HepG2 (cell line): ENCODE data around the gene LRRC55. TPM values are rescaled to one million over a fixed set of nuclear protein-coding genes. Genes with fewer than 3 reads are reported as not detected.

ENCODE experiments used
- ATAC-seq: fragments of 200-7000 bp; cut with Tn5 transposase; 3 replicates; pipeline ENCODE4 v1.9.1; 2020; ENCODE audit warnings: mild to moderate bottlenecking, moderate library complexity
- BruUV-seq: library from RNA; stranded (reverse); fragments of 400-500 nt; replicated peaks from 2 replicates; lab custom pipeline; 2021; lab: Mats Ljungman, UMichigan
- CTCF ChIA-PET: fragments of 300-600 bp; formaldehyde crosslinking; extraction: SDS; loops from one replicate; lab custom pipeline; 2021; ENCODE audit warnings: low total read pairs, inconsistent platforms, low intra/inter-chr PET ratio; lab: Yijun Ruan, JAX
- POLR2A ChIA-PET: fragments of 350-600 bp; sonication (Branson Sonifier 250); formaldehyde crosslinking; loops from one replicate; lab custom pipeline; 2020; ENCODE audit warnings: antibody characterized with exemption, inconsistent platforms; lab: Yijun Ruan, JAX
- DNase-seq: peaks from one replicate; pipeline ENCODE4 v3.0.0-alpha.2; 2015; ENCODE audit warnings: low spot score
- FAIRE-seq: peaks from 3 replicates; lab custom pipeline; 2011; peaks lifted over from hg19 to GRCh38; lab: Jason Lieb, UNC
- H2AFZ ChIP-seq: one replicate; pipeline ENCODE4 v1.6.1; 2011; ENCODE audit warnings: low read length, inconsistent platforms
- H3K27ac ChIP-seq: fragments of 300-600 bp; 3 replicates; pipeline ENCODE4 v1.8.0; 2011; ENCODE audit warnings: mixed run types, mild to moderate bottlenecking, mixed read lengths, low read length, inconsistent platforms; ENCODE audit not compliant: insufficient read depth; ENCODE audit errors: extremely low read length
- H3K27me3 ChIP-seq, 2 experiments: fragments of 200-600 bp in 1 of 2; 2 replicates in 1 of 2; 3 replicates in 1 of 2; pipeline versions ENCODE4 v1.6.0 to v1.8.0; 2011; ENCODE audit warnings: low read length in 2 of 2, mild to moderate bottlenecking in 2 of 2, moderate library complexity in 2 of 2, inconsistent platforms in 1 of 2; ENCODE audit not compliant: insufficient read depth in 2 of 2, control insufficient read depth in 1 of 2
- H3K36me3 ChIP-seq, 2 experiments: fragments of 200-600 bp in 1 of 2; replicated peaks in 1 of 2; 2 replicates in 1 of 2; 3 replicates in 1 of 2; pipeline versions ENCODE4 v1.5.1 to v1.8.0; 2011; ENCODE audit warnings: low read length in 2 of 2, inconsistent platforms in 1 of 2; ENCODE audit not compliant: insufficient read depth in 2 of 2, control insufficient read depth in 1 of 2
- H3K4me1 ChIP-seq: 2 replicates; pipeline ENCODE4 v1.5.1; 2012; ENCODE audit warnings: low read length, inconsistent platforms; ENCODE audit not compliant: insufficient read depth
- H3K4me2 ChIP-seq: 2 replicates; pipeline ENCODE4 v1.6.0; 2011; ENCODE audit warnings: low read depth, low read length, inconsistent platforms
- H3K4me3 ChIP-seq, 3 experiments: fragments of 200-600 bp in 1 of 3; sonication (generic), shearing (Covaris generic) in 1 of 3; replicated peaks in 1 of 3; 2 replicates each; pipeline ENCODE4 v1.5.1; 2011 to 2016; ENCODE audit warnings: low read length in 3 of 3, inconsistent platforms in 2 of 3, low read depth in 2 of 3, mild to moderate bottlenecking in 2 of 3, control low read depth in 1 of 3, mixed read lengths in 1 of 3; ENCODE audit not compliant: insufficient read depth in 1 of 3
- H3K79me2 ChIP-seq: one replicate; pipeline ENCODE4 v1.6.1; 2011; ENCODE audit warnings: low read length, inconsistent platforms; ENCODE audit not compliant: insufficient read depth
- H3K9ac ChIP-seq: 2 replicates; pipeline ENCODE4 v1.6.0; 2011; ENCODE audit warnings: mild to moderate bottlenecking, low read depth, low read length, inconsistent platforms; ENCODE audit not compliant: insufficient read depth
- H3K9me3 ChIP-seq: 2 replicates; pipeline ENCODE4 v1.5.1; 2012; ENCODE audit warnings: mild to moderate bottlenecking, low read length
- H4K20me1 ChIP-seq: 2 replicates; pipeline ENCODE4 v1.6.0; 2011; ENCODE audit warnings: inconsistent platforms, mild to moderate bottlenecking, low read length, moderate library complexity; ENCODE audit not compliant: insufficient read depth
- HNF4A ChIP-seq: sonication (generic); formaldehyde crosslinking; IDR thresholded peaks from 2 replicates; pipeline ENCODE4 v1.4.0; 2020; ENCODE audit warnings: missing genetic modification reagents
- NFE2L1 ChIP-seq: sonication (generic); formaldehyde crosslinking; IDR thresholded peaks from 2 replicates; pipeline ENCODE4 v1.4.0; 2020; ENCODE audit warnings: missing genetic modification reagents, mild to moderate bottlenecking, borderline replicate concordance
- RNF219 ChIP-seq: sonication (generic); formaldehyde crosslinking; IDR thresholded peaks from 2 replicates; pipeline ENCODE4 v1.5.0; 2020; ENCODE audit warnings: mild to moderate bottlenecking, missing genetic modification reagents
- ZBTB3 ChIP-seq: sonication (generic); formaldehyde crosslinking; IDR thresholded peaks from 2 replicates; pipeline ENCODE4 v1.4.0; 2020; ENCODE audit warnings: low read depth, mild to moderate bottlenecking, moderate library complexity, missing genetic modification reagents, borderline replicate concordance
- ZMYM3 ChIP-seq: sonication (generic); formaldehyde crosslinking; IDR thresholded peaks from 2 replicates; pipeline ENCODE4 v1.5.1; 2020; ENCODE audit warnings: mild to moderate bottlenecking, missing genetic modification reagents
- ZNF343 ChIP-seq: sonication (generic); formaldehyde crosslinking; IDR thresholded peaks from 2 replicates; pipeline ENCODE4 v1.4.0; 2020; ENCODE audit warnings: mild to moderate bottlenecking, missing genetic modification reagents
- ZNF598 ChIP-seq: sonication (generic); formaldehyde crosslinking; IDR thresholded peaks from 2 replicates; pipeline ENCODE4 v1.5.1; 2020; ENCODE audit warnings: mild to moderate bottlenecking, missing genetic modification reagents, borderline replicate concordance
- ZNF607 ChIP-seq: sonication (generic); formaldehyde crosslinking; IDR thresholded peaks from 2 replicates; pipeline ENCODE4 v1.5.1; 2020; ENCODE audit warnings: missing genetic modification reagents, mild to moderate bottlenecking, borderline replicate concordance
- WGBS: methylation state at CpG from one replicate; pipeline ENCODE4 v1.1.6; 2017; ENCODE audit warnings: low lambda C conversion rate; 5-methylcytosine and 5-hydroxymethylcytosine counted together
- in situ Hi-C: cut with HindIII; loops from 2 replicates; pipeline ENCODE4 v1.10.0; 2017; ENCODE audit warnings: low pct_unique_long_range_greater_than_20kb; ENCODE audit not compliant: extremely low pct_ligation_motif_present
- intact Hi-C: fragments of 100-400 bp; cut with micrococcal nuclease; formaldehyde crosslinking; loops from one replicate; pipeline ENCODE4 v1.10.0; 2022; ENCODE audit not compliant: unreplicated experiment
- polyA plus RNA-seq, 8 experiments: library from polyadenylated mRNA; depleted of rRNA in 3 of 8; stranded (reverse) in 7 of 8; unstranded in 1 of 8; fragments of >200 nt; fragmentation: Illumina TruSeq in 4 of 8; extraction: Trizol in 4 of 8; gene quantifications; 2 replicates each; pipeline versions ENCODE4 v1.2.1 to v1.2.3, GENCODE V29; 2011 to 2016; ENCODE audit warnings: low read depth in 4 of 8, missing spikeins in 1 of 8, mixed read lengths in 1 of 8; ENCODE audit not compliant: insufficient read depth in 1 of 8
- total RNA-seq, 5 experiments: library from RNA; depleted of rRNA; stranded (reverse); fragments of >200 nt; fragmentation: Illumina TruSeq; extraction: Trizol; gene quantifications; 2 replicates each; pipeline ENCODE4 v1.2.3, GENCODE V29; 2016; ENCODE audit warnings: low read depth in 1 of 5
- TF ChIP-seq, protein P1 (sequence below): sonication (generic); formaldehyde crosslinking; IDR thresholded peaks from 2 replicates; pipeline ENCODE4 v1.5.1; 2020; ENCODE audit warnings: missing genetic modification reagents, mild to moderate bottlenecking, borderline replicate concordance

Gene LRRC55
- total and polyA plus RNA-seq, 2 of the 13 experiments (the other 11 are each of a cell fraction or from before 2014, with no cell fraction given) = not detected

GRCh38 chr11:57191311-57192219 lies 9.8 kb downstream of the LRRC55 start:
- POLR2A ChIA-PET = no interaction called here
- no peak overlapping the region for H3K4me2 ChIP-seq
- no peaks in the 10 kb centered on the region for H4K20me1 ChIP-seq
- ATAC-seq (no peak), FAIRE-seq (no peak), DNase-seq (no peak)
- H3K4me3 ChIP-seq = no peak overlapping the region
- no TSS peak for BruUV-seq
- 28% methylated on average over 9 of the region's 9 CpGs for WGBS
- no peaks in the 10 kb centered on the region for H3K36me3 ChIP-seq
- in situ Hi-C loops (no loop called here), intact Hi-C loops (no loop called here)
- H3K79me2 ChIP-seq = no peaks in the 10 kb centered on the region
- no peak overlapping the region for H3K27ac ChIP-seq
- H3K9me3 ChIP-seq = no peaks in the 10 kb centered on the region
- H3K9ac ChIP-seq = no peak overlapping the region
- H3K4me1 ChIP-seq = no peaks in the 10 kb centered on the region
- no peak for TF ChIP-seq HNF4A (CRISPR knock-in tag)
- no peak for TF ChIP-seq ZBTB3
- TF ChIP-seq, protein P1, sequence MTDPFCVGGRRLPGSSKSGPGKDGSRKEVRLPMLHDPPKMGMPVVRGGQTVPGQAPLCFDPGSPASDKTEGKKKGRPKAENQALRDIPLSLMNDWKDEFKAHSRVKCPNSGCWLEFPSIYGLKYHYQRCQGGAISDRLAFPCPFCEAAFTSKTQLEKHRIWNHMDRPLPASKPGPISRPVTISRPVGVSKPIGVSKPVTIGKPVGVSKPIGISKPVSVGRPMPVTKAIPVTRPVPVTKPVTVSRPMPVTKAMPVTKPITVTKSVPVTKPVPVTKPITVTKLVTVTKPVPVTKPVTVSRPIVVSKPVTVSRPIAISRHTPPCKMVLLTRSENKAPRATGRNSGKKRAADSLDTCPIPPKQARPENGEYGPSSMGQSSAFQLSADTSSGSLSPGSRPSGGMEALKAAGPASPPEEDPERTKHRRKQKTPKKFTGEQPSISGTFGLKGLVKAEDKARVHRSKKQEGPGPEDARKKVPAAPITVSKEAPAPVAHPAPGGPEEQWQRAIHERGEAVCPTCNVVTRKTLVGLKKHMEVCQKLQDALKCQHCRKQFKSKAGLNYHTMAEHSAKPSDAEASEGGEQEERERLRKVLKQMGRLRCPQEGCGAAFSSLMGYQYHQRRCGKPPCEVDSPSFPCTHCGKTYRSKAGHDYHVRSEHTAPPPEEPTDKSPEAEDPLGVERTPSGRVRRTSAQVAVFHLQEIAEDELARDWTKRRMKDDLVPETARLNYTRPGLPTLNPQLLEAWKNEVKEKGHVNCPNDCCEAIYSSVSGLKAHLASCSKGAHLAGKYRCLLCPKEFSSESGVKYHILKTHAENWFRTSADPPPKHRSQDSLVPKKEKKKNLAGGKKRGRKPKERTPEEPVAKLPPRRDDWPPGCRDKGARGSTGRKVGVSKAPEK (CRISPR knock-in tag) = no peak
- no peak for TF ChIP-seq ZNF343
- TF ChIP-seq NFE2L1 (CRISPR knock-in tag) = no peak
- TF ChIP-seq ZNF607 (CRISPR knock-in tag) = no peak
- no peak for TF ChIP-seq ZMYM3 (CRISPR knock-in tag)
- no peak for TF ChIP-seq RNF219 (CRISPR knock-in tag)
- no peak for TF ChIP-seq ZNF598 (CRISPR knock-in tag)
- CTCF ChIA-PET = no interaction called here
- H2AFZ ChIP-seq = no peak overlapping the region
- no peaks in the 10 kb centered on the region; a peak in 1 of 5 replicates for H3K27me3 ChIP-seq
